Measurements from ENCODE around the gene CCDC18.

CCDC18 gene

GRCh38 chr1:93304716-93305138 is 124.2 kb downstream of the CCDC18 start:
- DNase-seq (ENCODE audit: low read depth in 2 of 2): no peak

DNA sequence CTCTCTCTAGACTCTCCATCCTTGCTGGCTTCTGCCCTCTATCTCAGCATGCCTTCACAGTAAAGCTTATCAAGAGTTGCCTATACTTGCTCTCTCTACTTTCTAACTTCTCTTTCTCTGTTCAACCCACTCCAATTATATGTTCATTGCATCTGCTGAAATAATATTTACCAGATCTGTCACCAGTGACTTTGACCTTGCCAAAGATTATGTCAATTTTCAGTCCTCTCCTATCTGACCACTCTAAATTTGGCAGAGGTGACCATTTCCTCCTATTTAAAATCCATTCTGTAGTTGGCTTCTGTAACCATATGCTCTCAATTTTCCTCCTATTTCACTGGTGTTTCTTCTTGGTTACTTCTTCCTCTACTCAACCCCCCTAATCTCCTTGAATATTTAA is 126.4 kb downstream of the CCDC18 start:
- no peak for DNase-seq (ENCODE audit: low read depth in 2 of 2)

- DNase-seq (ENCODE audit: low read depth in 2 of 2): no peak
These were observed 132.5 kb downstream of the CCDC18 start for GRCh38 chr1:93313026-93313425.

GRCh38 chr1:93317207-93317606 is 136.7 kb downstream of the CCDC18 start:
- no peak for DNase-seq (ENCODE audit: low read depth in 2 of 2)

GRCh38 chr1:93317943-93318342 is 137.4 kb downstream of the CCDC18 start:
- no peak for DNase-seq (ENCODE audit: low read depth in 2 of 2)

DNA sequence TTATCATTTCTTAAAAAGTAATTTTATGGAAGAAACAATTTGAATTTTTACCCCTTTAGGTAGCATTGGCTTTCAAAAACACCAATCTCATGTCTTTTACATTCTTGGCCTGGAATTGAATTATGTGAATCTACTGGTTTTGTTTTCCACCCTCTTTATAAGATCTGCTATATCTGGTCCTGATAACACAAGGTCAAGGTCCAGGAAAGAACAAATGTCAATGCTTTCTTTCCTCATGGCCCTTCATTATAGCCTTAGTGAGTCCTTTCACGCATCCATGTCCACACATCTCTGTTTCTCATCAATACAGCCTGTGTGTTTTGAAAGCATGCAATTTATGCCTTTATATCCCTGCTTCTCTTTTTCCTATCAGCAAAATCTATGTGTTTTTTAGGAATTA is 141.2 kb downstream of the CCDC18 start:
- DNase-seq (ENCODE audit: low read depth in 2 of 2): no peak

- DNase-seq (ENCODE audit: low read depth in 2 of 2): no peak
These were observed 141.8 kb downstream of the CCDC18 start for GRCh38 chr1:93322349-93322748.

DNA sequence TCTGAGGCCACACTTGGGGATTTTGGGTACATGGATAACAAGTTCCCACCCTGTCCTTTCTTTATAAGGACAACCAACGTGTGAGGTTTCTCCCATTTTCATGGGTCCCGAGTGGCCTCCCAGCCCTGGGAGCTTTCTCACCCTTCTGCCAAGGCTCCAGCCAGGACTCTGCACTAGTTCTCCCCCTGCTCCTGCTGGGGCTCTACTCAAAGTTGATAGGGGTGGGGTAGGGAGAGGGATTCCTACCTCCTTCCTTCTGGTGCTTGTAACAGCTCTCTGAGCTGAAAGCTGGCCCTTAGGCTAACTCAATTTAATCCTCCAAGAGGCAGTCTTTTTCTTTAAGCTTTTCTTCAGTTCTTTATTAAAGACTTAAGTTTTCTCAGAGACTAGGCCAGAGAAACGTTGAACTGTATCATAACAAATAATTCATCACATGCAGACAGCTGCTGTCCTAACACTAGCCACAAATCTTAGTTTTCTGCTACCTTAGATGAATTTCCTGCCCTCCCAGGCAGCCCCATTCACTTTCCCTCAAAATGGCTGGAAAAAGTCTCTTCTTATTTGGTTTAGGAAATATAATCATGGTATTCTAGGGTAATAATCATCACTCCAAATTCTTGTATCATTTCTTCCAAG is 142.8 kb downstream of the CCDC18 start:
- DNase-seq (ENCODE audit: low read depth in 2 of 2): no peak

DNA sequence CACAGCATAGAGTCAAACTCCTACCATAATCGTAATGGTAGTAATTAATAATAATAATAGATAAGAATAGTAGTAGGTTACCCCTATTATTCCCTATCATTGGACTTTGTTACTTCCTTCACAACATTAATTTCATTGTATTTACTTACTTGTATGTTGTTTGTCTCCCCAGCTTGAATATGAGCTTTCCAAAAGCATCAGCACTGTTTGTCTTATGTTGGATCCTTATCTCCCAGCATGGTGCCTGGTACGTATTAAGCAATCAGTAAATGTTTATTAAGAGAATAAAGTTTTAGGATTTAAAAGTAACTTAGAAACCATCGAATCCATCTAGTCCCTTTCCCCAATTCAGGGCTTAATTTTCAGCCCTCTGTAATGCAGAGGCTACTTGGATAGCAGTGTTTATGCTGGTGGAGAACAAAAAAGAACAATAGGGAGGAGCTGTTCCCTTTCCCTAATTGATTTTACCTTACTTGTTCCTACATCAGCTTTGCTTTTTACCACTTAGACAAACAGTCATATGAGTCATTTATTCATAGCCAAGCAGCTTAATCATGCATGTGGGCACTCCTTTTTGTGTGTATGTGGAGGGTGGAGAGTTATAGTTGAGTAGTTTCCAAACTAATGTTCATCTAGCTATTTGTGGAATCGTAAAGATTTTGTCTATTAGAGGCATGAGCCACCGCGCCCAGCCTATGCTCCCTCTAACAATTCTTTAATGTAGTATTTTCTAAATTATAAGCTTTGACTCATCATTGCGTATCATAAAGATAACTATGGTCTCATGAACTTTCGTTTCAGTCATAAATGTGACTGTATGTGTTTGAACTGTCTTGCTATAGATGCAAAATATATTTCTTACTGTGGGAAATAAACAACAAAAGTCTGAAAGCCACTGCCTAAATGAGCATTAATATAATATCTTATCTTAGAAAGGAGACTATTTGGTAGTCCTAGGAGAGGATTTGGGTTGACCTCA is 144.3 kb downstream of the CCDC18 start:
- DNase-seq (ENCODE audit: low read depth in 2 of 2): no peak

Data from stimulated activated CD8-positive, alpha-beta memory T cell treated with anti-CD3 and anti-CD28 coated beads, Interleukin-7, amount 100 ng/mL, for 1 hour (primary cell).